GM19395 (cell line): ENCODE results near the gene WDR48.
"Not testable (repeated sequence)": the region's sequence is repeated elsewhere in the genome, so short reads cannot be mapped to it uniquely, and the experiment has no call there.

ENCODE experiments used
- ATAC-seq: cut with Tn5 transposase; IDR thresholded peaks from one replicate; pipeline ENCODE4 v1.9.1; 2021; ENCODE audit warnings: mild to moderate bottlenecking, moderate library complexity; ENCODE audit not compliant: unreplicated experiment

The WDR48 gene

DNA sequence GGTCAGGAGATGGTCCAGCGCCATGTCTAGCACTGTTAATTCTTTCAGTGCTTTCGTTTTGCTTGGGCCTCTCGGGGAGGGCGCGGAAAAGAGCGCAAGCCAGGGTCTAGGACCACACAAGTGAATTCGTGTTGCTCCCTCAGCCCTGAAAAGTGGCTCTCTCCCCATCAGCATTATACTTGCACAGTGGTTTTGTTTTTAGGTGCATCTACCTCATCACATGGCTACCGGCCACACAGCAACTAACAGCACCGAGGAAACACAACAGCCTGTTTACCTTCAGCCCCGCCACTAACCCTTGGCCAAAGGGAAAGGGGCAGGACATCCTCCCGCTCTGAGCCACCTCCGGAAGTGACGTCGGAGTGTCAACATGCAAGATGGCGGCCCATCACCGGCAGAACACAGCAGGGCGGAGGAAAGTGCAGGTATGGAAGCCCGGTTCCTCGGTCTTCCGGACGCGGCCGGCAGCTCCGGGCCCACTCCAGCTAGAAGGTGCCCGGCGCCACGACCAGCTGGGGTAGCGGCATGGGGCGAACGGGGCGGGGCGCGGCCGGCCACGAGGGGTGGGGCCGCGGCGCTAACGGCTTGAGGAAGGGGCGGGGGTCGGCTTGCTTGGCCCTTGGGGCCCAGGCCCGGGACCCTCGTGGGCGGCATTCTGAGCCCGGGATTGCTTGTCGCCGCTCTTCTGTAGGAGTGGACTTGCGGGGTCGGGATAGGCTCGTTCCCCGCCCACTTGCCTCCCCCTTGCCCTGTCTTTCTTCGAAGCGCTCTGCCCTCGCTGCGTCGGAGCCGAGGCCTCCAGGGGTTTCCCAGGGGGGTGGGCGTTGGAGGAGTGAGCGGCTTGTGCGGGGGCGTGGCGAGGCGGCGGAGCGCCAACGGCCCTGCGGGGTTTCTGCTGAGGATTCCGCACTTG, at the start of gene WDR48, which contains the start of gene SCN11A:
Gene WDR48 (plus strand): TSS at position 368 of the 913 bp plus-strand sequence. CDS start 10 bp downstream, at position 378.
Gene SCN11A (minus strand): TSS at position 296 of the 913 bp plus-strand sequence. CDS start 101,582 bp downstream, outside the sequence.
- ATAC-seq, result peak; percentile 99

DNA sequence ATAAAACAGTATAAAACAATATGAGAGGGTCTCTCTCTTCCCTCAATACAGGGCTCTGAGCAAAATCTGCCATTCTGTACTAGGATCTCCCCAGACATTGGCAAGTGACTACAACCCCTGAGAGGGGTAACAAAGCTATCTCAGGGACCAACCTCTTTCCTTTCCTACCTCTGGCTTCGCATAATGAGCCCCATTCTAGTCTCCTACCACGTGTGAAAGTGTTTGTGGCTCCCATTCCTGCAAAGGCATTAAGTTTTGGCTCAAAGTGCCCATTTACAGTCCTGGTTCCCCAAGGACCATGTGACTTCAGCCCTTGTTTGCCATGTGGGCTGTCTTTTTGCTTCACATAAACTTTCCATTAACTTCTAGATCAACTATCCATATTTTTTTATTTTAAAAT, 46.5 kb upstream of the WDR48 start:
- no peak for ATAC-seq

DNA sequence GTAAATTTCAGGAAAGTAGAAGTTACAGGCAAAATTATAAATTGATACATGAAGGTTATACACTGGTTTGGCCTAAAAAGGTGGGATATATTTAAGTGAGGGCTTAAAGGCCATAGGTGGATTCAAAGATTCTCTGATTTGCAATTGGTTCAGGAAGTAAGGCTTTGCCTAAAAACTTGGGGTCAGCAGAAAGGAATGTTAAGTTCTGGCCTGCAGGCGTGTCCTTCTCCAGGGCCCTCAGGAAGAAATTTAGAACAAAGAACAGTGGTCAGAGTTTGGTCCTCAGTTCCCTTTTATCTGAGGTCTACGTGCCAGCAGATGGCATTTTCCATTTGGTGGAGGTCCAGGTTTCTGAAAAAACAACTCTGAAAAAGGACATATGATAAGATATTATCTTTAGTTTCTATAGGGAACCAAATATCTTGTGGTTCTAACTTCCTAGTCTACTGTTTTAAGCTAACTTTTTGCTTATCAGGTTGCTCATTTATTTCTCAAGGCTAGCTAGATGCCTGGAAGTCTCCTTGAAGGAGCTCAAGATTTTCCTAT, 40.6 kb upstream of the WDR48 start:
- ATAC-seq, result no peak

DNA sequence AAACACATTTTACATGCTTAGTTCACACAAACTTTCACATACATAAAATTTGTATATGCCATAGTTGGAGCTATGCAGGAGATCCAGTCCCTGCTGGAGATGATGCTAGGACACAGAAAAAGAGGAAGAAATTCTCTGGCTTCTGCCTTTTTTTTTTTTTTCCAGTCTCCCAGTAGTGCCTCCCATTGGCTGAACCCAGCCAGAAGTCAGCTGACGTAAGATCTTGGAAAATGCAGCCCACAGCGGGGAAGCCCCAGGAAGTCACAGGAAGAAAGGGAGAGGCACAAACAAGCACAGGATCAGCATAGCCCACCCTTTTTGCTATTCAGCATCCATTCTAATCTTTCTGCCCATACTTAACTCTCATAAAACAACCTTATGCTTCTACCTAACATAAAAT, 38.5 kb upstream of the WDR48 start:
- ATAC-seq, result no peak

DNA sequence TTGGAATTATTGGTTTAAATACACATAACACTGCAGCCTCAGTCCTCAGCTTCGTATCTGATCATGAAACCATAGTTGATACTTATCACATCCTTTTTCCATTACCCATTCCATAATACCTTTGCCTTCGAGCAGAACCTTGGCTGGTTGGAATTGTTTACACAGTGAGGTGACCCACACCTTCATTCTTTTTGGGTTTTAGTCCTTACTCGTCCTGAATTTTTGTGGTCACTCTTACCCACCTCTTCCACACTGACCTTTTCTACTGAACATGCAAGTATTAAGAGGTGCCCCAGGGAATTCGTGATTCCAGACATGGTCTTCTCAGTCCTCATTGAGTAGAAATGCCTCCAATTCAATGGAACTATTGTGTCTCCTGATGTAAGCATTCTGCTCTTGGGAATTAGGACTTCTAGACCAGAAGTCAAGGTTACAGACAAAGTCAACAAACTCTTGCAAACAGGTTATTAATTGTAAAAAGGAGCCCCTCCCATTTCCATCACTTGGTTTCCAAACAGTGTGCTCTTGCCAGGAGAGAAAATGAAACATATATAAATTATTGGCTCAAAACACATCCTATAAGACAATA, 37.8 kb upstream of the WDR48 start:
- ATAC-seq, result no peak

DNA sequence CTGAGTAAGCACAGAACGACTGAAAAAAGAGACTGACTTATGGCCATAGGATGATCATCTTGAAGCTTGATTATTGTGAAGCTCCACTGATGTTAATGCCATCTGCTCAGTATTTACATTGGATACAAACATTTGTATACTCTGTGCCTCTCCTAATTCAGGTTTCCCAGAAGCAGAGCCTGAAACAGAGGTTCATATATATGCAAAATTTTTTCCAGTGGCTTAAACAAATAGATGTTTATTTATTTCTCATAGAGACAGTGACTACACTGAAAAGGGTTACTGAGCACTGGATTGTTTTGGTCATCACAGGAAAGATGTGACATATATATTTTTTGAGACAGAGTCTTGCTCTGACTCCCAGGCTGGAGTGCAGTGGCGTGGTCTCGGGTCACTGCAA, 36.4 kb upstream of the WDR48 start:
- no peak for ATAC-seq

DNA sequence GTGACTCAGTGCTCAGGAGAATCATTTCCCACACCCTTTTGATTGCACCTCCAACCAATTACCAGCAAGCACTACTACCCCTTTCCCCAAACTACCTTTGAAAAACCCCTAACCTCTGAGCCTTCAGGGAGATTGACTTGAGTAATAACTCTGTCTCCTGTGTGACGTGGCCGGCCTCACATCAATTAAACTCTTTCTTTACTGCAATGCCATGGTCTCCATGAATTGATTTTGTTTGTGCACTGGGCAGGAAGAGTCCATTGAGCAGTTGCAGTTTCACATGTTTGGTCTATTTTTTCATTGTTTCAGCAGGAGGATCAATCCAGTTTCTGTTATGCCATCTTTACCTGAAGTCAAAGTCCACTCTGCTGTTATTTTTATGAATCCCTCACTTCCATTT, 32.5 kb upstream of the WDR48 start:
- ATAC-seq, result no peak

DNA sequence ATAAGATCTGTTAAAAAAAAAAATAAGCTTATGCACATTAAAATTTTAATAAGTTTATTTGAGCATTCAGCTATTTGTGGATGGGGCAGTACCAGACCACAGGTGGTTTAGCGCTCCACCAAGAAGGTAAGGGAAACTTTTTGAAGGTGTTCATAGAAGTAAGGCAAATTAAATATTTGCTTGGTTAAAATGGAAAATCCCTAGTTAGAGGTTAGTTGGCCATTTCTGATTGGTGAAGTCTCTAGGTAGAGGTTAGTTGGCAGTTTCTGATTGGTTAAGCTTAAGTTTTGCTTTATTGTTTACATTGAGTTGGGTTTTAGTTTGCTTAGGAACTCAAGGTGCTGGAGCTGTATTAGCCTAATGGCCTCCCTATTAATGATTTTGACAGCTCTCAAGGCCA, 30.8 kb upstream of the WDR48 start:
- no peak for ATAC-seq

DNA sequence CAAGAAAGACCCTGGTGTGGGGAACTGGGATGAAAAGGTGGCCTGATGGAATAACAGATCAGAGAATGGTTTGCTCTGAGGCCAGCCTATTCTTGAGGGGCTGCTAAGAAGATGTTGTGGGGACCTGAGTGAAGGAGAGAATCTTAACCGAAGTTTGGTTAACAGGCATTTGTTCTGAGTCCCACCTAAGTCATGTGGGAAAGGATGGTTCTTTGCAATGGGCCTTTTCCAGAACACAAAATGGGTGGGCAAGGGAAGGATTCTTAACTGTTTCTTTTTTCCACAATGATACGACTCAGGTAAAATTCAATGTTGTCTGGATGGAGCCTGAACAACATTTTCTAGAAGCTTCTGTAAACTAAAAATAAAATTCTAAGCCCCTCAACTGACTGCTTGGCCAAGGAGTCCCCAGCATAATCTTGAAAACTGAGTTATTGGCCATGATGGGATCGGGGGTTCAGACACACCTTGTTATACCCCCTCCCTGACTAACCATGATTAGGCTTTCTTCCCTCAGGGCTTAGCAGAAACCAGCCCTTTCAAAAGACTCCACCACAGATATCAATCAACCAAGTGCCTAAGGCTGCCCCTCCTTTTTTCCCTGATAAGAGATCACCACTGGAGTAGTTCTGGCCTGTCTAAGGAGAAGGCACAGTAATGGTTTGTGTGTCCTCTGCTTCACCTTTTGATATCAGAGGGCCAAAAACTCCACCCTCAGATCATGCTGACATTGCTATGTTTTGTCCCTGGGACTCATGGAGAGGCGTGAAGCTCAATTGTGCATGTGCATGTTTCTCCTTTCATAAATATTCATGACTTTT, 30.1 kb upstream of the WDR48 start:
- no peak for ATAC-seq

DNA sequence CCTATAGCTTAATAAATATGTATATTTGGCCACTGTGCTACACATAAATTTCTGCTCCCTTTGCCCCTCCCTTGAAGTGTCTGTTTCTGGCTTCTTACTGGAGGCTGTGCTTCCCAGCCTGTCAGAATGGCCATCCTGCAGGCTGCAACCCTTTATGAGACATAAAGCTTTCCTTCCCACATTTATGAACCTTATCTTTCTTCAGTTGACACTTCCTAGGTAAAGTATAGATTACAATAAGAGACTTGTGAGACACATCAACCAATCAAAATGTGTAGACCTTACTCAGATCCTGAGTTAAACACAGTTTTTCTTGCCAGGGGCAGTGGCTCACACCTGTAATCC, 29.6 kb upstream of the WDR48 start:
- no peak for ATAC-seq

DNA sequence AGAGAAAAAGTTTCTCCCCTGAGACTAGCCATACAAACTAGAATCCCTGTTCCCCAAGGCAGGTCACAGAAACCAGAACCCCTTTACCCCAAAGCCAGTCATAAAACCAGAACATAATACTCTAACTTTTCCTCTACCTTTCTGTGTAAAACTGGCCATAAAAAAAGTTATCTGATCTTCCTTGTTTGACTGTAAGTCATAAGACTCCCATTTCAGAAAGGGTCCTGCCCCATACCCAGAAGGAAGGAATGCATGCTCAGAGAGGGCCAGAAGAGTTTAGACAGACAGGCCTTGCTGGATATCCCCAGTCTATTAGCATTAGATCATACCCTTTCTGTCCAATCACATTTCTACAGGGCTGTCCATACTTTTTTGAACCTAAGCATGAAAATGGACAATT, 27.3 kb upstream of the WDR48 start:
- no peak for ATAC-seq

DNA sequence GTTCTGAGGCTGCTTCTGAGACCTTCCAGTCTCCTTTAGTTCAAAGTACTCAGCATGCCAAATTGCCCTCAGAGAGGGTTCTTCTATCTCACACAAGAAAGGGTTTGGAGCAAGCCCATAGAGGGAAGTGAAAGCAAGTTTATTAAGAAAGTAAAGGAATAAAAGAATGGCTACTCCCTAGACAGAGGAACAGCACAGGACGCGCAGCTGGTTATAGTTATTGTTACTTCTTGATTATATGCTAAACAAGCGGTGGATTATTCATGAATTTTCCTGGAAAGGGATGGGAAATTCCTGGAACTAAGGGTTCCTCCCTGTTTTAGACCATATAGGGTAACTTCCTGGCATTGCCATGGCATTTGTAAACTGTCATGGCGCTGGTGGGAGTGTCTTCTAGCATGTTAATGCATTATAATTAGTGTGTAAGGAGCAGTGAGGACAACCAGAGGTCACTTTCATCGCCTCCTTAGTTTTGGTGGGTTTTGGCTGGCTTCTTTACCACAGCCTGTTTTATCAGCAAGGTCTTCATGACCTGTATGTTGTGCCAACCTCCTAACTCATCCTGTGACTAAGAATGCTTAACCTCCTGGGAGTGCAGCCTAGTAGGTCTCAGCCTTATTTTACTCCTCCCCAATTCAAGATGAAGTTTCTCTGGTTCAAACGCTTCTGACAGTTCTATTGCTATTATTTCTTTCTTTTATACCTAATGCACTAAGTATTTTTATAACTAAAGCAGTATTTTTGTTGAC, 26.4 kb upstream of the WDR48 start:
- ATAC-seq, result no peak

DNA sequence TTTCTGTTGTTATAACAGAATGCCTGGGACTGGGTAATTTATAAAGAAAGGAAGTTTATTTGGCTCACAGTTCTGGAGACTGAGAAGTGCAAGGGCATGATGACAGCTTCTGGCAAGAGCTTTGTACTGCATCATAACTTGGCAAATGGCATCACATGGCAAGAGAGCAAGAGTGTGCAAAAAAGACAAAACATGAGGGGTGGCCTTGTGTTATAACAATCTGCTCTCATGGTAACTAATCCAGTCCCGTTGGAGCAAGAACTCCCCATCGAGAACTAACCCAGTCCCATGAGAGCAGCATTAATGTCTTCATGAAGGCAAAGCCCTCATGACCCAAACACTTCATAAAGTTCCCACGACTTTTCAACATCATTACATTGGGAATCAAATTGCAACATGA, 23.3 kb upstream of the WDR48 start:
- no peak for ATAC-seq

DNA sequence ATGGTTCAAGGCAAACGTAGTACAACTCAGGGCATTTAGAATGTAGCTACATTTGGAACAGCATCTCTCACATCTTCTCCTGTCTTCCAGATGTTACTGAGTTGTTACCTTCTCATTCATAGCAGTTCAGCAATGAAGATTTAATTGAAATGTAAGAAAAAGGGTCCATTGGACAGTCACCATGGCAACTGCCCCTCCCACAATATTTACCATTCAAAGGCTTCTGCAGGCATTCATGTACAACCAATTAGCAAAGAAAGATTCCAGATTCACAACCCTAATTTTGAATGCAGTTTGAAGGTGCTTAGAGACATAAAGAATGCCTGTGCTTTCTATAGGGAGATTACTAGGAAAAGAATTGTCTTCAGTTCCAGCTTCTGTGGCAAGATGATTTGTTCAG, 22.3 kb upstream of the WDR48 start:
- no peak for ATAC-seq

DNA sequence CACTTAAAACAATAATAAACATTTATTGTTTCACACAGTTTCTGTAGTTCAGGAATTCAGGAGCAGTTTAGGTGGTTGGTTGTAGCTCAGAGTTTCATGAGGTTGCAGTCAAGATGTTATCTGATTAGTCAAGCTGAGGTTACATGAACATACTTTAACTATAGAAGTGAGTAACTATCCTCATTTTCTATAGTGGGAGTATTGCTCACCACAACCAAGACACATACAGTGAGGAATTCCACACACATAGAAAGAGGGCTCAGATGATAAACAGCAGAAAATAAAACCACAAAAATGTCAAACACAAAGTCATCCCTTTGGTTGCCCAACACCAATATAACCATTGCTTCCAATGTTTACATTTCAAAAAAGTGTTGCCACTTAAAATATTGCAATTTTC, 13.7 kb upstream of the WDR48 start:
- no peak for ATAC-seq

DNA sequence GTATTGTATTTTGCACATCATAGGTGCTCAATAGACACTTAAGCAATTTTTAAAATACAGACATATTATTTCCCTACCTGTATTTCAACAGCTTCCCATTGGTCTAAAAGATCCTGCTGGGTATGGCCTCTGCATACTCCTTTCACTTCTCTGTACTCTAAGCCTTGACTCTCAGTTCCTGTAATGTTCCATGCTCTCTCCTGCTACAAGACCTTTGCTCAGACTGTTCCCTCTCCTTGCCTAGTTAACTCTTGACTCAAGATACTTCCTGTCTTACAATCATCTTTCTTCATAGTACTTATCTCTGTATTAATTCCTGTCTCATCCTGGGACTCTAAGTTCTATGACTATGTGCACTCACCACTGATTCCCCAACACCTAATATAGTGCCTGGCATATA, 1.8 kb upstream of the WDR48 start:
- ATAC-seq, result peak; percentile 38

DNA sequence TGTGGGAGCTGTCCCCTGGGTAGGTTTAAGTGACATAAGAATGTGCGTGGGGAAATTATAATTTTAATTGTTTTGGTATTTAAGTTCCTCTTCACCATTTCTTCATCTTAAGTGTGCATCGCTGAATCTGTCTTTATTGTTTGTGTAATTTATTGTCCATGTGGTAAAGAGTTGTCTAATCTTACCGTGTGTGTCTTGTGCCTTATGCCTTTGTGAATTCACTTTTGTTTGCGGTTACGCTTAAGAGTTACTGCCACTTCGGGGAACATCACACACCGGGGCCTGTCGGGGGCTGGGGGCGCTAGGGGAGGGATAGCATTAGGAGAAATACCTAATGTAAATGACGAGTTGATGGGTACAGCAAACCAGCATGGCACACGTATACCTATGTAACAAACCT, 767 bp downstream of the WDR48 start:
- no peak for ATAC-seq

DNA sequence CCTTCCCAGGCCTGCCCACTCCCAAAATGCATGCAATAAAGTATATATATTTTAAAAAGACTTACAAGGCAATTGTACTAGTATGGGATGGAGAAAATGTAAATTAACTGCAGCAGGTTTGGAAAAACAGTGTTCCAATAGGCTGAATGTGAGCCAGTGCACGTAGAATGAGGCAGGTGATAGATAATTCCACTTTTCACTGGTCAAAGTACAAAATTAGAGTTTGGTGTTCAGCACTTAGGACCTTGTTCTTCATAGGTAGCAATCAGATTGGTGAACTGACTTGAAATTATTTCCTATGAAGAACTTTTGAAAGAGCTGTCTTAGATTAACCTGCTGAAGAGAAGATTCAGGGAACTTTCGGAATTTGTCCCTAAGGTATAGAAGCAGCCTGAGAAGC, 1.9 kb downstream of the WDR48 start:
- ATAC-seq, result no peak

DNA sequence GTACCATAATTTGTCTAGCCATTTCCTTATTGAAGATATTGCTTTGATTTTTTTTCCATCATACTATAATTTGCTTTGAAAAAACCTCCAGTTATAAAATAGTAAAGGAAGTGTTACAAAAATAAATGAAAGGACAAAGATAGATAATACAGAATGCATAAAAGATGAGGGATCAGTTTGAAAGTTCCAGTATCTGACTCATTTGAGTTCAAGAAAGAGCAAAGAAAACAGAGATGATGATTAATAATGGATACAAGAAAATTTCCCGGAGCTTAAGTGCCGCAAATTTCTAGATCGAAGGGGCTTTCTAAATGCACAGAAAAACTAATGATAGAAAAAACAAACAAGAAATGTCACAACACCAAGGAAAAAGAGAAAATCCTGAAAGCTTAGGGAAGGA, 4.3 kb downstream of the WDR48 start:
- ATAC-seq, result no peak

DNA sequence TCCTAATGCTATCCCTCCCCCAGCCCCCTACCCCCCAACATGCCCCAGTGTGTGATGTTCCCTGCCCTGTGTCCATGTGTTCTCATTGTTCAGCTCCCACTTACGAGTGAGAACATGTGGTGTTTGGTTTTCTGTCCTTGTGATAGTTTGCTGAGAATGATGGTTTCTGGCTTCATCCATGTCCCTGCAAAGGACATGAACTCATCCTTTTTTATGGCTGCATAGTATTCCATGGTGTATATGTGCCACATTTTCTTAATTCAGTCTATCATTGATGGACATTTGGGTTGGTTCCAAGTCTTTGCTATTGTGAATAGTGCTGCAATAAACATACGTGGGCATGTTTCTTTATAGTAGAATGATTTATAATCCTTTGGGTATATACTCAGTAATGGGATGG, 9.4 kb downstream of the WDR48 start:
- ATAC-seq, result not testable (repeated sequence)

DNA sequence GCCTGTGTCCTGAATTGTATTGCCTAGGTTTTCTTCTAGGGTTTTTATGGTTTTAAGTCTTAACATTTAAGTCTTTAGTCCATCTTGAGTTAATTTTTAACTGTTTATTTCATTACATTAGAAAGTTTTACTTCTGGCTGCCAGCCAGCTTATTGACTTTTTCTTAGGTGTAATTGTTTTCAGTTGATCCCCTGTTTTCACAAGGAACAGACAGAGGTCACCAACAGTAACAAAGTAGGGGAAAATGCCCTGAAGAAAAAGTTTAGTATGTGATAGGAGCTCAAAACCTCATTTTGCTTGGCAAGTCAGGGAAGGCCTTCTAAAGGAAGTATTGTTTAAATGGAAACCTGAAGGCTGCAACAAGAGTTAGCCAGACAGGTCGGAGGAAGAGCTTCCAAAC, 10.4 kb downstream of the WDR48 start:
- ATAC-seq, result no peak
